SH-SY5Y (cell line): ENCODE measurements around the gene PJA1.

Experiments used
- GATA2 ChIP-seq: IDR thresholded peaks from 2 replicates; pipeline ENCODE4 v1.6.1; 2011; ENCODE audit warnings: mild to moderate bottlenecking, low read depth, low read length
- GATA3 ChIP-seq: IDR thresholded peaks from 2 replicates; pipeline ENCODE4 v1.6.1; 2011; ENCODE audit warnings: low read depth, mild to moderate bottlenecking, low read length, moderate library complexity

DNA sequence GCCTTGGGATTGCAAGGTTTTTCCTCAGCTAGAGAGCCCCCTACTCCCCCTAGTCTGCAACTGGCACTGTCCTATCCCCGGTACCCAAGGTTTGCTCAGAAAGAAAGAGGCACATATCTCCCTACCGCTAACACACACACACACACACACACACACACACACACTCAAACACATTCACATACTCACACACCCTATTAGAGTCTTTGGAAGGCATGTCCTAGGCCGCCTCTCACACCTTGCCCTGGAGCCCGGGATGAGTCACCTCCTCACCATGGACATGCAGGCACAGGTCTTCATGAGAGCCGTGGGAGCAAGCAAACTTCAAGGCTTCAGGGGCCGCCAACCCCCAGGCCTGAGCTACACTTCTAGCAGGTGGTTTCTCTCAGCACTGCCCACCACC lies 49.2 kb downstream of the PJA1 start:
- no peak for TF ChIP-seq GATA2
- no peak for TF ChIP-seq GATA3
